ENCODE measurements around the gene MPP2. TPM values are rescaled to one million over a fixed set of nuclear protein-coding genes. Genes with fewer than 3 reads are reported as not detected.

Gene MPP2
- total RNA-seq, 1 donor from 2014 or later, result 1.9 TPM

DNA sequence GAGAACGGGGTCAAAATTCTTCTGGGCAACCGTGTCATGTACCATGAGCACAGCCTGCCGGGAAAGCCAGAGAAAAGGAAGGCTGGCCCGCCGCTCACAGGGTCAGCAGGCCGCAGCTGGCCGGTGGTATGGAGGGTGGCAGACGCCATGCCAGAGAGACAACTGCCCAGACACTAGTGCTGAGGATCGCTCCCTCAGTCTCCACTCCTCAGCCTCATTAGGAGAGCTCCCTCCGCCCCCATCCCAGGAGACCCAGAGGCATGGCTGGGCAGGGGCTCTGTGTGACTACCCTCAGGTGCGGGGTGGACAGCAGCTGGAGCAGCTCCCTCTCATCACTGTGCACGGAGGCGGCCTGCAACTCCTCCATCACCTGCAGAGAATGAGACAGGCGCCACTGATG, 77.6 kb downstream of the MPP2 start:
- DNase-seq (ENCODE audit: extremely low read depth, low read depth, low spot score), result no peak

DNA sequence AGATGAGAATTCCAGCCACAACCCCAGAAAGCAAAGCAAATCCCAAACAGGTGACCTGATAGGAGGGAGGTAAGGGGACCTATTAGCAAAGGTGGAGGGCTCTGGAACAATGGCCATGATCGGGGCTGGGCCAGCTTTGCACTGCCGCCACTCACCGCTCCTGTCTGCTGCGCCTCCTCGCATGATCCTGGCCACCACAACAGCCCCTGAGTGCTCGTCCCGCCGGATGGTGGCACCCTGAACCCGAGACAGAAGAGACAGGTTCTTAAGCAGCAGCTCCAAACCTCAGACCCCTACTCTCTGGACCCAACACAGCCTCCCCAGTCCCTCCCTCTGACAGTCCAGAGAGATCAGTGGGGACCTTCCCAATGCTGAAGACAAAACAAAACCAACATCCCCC, 79.7 kb downstream of the MPP2 start:
- DNase-seq (ENCODE audit: extremely low read depth, low read depth, low spot score), result no peak

DNA sequence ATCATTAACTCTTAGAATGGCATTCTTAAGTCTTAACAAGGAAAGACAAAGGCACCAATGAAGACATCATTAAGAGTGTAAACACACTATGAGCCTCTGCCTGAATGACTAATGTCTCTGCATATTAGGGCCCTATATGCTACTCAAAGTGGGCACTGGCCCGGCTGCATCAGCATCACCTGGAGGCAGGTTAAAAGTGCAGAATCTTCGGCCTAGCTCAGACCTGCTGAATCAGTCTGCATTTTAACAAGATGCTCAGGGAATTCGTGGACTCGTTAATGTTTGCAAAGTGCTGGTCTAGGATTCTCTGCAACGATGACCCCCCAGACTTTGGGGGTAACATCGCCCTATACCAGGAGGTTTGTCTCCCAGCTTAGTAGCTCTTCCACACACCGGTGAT, 81.1 kb downstream of the MPP2 start:
- DNase-seq (ENCODE audit: extremely low read depth, low read depth, low spot score), result no peak

DNA sequence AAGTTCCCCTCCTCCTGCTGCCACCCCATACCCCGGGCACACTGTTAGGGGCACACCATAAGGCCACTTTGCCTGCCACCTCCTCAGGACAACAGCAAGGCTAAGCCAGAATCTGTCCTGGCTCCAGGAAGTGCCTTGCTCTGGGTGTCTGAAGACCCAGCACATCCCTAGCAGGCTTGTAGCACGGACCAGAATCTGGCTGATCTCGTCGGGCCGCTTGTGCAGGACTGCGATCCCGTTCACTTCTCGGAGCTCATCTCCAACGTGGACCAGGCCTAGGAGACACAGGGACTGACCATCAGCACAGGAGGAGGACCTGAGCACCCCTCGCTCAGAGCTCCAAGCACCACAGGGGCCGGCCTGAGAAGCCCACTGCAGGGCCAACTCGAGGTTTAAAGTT, 81.8 kb downstream of the MPP2 start:
- no peak for DNase-seq (ENCODE audit: extremely low read depth, low read depth, low spot score)

Other genes with a start within 250 kb of the MPP2 start
- 1.9 TPM in 1 of 2 replicates, not detected in the other for gene MEOX1, start 245.6 kb downstream of the MPP2 start, total RNA-seq
- not detected in 2 replicates for gene SOST, start 148.7 kb downstream of the MPP2 start, total RNA-seq
- 77.5 and 84.3 TPM in 2 replicates for gene DUSP3, start 128.6 kb downstream of the MPP2 start, total RNA-seq
- gene CFAP97D1, start 127.1 kb downstream of the MPP2 start, total RNA-seq, result not detected in 2 replicates
- gene MPP3, start 74.4 kb downstream of the MPP2 start, total RNA-seq, result 3.6 and 4.1 TPM in 2 replicates
- not detected in 2 replicates for gene CD300LG, start 60.4 kb downstream of the MPP2 start, total RNA-seq
- gene PPY, start 34.9 kb upstream of the MPP2 start, total RNA-seq, result not detected in 2 replicates
- gene PYY, start 46.4 kb upstream of the MPP2 start, total RNA-seq, result 0.64 TPM in 1 of 2 replicates, not detected in the other
- 1.8 and 4.6 TPM in 2 replicates for gene NAGS, start 97.1 kb upstream of the MPP2 start, total RNA-seq
- gene TMEM101, start 107.4 kb upstream of the MPP2 start, total RNA-seq, result 30.0 and 37.2 TPM in 2 replicates
- 44.3 and 55.3 TPM in 2 replicates for gene LSM12, start 159.1 kb upstream of the MPP2 start, total RNA-seq
- gene G6PC3, start 163.2 kb upstream of the MPP2 start, total RNA-seq, result 41.9 and 60.5 TPM in 2 replicates
- gene HDAC5, start 216.1 kb upstream of the MPP2 start, total RNA-seq, result 36.3 and 46.9 TPM in 2 replicates
- 0.92 and 2.9 TPM in 2 replicates for gene HROB, start 234.4 kb upstream of the MPP2 start, total RNA-seq

All from glomerular endothelial cell (primary cell).